GM18520 (cell line): Measurements from ENCODE around the gene SAMD11.
"Not testable (repeated sequence)": the region's sequence is repeated elsewhere in the genome, so short reads cannot be mapped to it uniquely, and the experiment has no call there.

ENCODE experiments used
- ATAC-seq: cut with Tn5 transposase; IDR thresholded peaks from one replicate; pipeline ENCODE4 v1.9.1; 2021; ENCODE audit not compliant: unreplicated experiment

Gene SAMD11

DNA sequence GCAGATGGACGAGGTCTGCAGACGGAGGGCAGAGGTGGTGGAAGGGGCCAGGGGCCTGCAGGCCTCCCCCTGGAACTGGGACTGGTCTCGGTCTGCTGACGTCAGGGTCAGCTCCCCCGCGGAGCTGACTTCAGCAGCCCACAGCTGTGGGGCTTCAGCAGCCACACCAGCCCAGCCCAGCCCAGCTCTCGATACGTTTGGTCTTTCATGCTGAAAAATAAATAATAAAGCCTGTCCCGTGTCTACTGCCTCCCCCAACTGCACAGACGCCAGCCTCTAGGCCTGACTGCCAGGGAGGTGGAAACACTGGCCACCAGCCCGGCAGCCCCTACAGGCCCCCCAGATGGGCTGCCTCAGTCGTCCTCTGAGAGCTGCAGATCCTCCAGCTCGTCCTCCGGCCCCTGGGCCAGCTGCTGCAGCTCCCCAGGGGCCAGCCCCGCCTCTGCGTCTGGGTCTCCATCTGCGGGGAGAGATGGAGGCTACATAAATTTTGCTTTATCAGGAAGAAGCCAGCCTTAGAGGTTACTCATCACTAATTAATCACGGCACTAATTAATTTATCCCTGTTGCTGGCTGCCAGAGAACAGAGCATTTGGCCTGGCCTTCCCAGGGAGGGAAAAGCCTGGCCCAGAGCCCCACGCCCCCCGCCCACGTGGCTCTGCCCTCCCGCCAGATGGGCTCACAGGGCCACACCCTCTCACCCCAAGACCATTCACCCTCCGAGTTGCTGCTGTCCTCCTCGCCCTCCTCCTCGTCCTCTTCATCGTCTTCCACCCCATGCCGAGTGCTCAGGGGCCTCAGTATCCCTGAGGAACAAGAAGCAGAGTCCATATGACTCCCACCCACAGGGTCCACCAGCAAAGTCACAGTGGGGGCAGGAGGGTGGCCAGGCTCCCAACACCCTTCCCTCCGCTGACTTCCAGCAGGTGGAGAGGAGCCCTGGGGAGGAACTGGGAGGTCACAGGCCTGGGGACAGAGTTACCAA lies 20.9 kb downstream of the SAMD11 start:
- no peak for ATAC-seq

DNA sequence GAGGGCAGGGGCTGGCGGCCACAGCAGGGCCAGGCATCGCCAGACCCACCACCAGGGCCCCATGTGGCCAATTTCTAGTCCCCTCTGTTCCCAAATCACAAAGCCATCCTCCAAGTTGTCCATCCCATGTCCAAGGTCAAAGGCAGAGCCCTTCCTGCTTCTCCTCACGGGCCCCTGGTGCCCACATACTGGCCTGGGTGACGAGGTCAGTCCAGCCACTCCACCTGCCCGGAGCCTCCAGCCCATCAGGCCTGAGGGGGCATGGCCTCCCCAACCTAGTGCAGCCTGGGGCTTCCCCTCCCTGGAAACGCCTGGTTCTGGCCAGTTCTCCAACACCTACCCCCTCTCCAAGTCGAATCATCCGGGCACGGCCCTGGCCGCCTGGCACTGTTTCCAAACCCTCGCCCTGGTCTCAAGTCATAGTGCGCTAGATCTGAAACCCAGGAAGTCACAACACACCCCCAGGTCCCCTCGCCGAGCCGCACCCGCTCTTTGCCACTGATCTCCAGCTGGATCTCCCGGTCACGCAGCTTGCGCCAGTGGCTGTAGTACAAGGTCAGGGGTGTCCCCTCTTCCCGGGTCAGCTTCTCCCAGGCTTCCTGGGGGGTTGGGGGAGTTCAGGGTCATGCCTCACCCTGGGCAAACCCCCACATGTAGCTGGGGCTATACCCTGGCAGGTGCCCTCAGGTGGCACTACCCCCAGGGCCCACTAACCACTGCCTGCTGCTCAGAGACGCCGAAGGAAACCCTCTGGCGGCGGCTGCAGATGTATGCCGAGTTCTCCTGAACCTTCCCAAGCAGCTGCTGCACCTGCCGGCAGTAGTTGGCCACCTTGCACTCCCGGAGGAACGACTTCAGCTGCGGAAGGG lies 22.2 kb downstream of the SAMD11 start:
- no peak for ATAC-seq

DNA sequence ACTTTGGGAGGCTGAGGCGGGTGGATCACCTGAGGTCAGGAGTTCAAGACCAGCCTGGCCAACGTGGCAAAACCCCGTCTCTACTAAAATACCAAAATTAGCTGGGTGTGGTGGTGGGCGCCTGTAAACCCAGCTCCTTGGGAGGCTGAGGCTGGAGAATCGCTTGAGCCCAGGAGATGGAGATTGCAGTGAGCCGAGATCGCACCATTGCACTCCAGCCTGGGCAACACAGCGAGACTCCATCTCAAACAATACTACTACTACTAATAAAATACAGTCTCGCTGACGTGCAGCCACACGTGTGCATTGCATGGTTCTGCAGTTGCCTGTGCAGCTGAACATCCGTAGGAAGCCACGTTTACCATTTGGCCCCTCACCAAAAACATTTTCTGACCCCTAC lies 23.1 kb downstream of the SAMD11 start:
- ATAC-seq = not testable (repeated sequence)

DNA sequence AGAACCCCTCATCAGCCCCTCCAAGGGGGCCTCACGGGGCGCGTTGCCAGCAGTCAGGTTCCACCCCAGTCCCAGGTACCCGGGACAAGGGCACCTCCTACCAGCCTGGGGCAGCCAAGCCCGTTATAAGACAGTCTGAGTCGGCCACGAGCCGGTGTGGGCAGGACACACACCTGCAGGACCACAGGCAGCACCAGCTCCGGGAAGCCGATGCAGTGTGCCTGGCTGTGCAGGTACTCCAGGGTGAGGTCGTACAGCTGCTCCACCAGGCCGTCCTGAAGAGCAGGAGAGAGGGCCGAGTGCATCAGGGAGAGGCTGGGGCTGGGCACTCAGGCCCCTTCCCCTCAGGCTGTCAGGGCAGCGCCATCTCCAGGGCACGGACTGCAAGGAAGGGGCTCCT lies 24.2 kb downstream of the SAMD11 start:
- no peak for ATAC-seq

DNA sequence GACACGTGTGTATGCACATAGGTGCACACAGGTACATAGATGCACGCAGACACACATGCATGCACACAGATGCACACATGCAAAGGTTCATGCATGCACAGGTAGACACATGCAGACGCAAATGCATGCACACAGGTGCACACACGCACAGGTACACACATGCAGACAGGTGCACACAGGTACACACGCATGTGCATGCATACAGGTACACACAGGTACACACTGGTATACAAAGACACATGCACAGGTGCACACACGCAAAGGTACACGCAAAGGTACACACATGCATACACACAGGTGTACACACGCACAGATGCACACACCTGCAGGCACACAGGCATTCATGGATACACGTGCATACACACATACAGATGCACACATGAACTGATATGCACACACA lies 26.5 kb downstream of the SAMD11 start:
- no peak for ATAC-seq

- ATAC-seq = no peak
Measured at GRCh38 chr1:950881-951280, 27.2 kb downstream of the SAMD11 start.

GRCh38 chr1:951364-951763 lies 27.6 kb downstream of the SAMD11 start:
- ATAC-seq = no peak

GRCh38 chr1:952201-952600 lies 28.5 kb downstream of the SAMD11 start:
- ATAC-seq = no peak

GRCh38 chr1:952603-953002 lies 28.9 kb downstream of the SAMD11 start:
- no peak for ATAC-seq

DNA sequence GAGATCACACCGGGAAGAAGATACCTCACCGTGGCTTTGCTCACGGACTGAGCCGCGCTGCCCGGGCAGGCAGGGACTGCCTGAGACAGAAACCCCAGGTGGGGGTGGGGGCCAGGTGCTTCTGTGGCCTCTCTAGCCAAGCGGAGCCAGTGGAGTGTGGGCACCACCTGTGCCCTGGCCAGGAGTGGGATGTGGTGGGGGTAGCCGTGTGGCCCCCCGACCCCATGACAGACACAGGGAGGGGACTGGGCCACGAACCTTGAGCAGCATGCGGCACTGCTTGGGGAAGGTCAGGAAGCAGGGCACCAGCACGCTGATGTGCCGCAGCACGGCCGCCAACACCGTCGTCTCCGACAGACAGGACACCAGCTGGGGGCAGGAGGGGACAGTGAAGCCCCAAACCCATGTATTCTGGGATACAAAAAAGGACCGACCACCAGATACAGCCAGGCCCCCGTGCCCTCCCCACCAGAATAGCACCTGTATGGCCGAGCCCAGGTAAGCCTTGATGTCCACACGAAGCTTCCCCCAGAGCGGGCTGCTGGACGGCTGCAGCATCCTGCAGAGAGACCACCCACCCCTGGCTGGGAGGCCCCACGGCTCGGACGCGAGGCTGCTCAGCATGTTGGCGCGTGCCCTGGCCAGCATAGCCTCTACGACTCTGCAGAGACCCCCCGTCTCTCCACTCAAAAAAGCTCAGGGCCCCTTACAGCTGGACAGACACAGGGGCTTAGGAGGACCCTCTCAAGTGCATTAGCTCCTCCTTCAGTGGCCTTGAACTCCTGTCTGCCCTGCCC lies 30.0 kb downstream of the SAMD11 start:
- no peak for ATAC-seq

GRCh38 chr1:954927-955326 lies 31.2 kb downstream of the SAMD11 start:
- no peak for ATAC-seq

DNA sequence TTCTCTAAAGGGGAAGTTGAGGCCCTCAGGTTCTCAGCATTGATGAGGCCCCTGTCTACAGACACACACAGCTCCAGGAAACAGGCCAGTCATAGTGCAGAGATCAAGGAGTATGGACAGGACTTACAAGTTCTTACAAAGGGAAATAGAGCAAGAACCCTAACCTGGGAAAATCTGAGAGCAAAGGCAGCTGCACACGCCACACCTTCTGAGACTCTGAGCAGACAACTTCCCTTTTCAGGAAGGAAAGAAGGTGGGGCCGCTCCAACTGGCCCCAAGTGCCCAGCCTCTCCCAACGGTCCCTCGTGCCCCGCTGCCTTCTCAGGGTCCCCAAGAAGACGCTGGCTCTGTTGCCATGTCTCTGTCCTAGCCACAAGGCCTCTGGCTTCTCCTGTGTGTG lies 31.8 kb downstream of the SAMD11 start:
- ATAC-seq = no peak

GRCh38 chr1:956636-957035 lies 32.9 kb downstream of the SAMD11 start:
- no peak for ATAC-seq

- peak; percentile 54 for ATAC-seq
Measured at GRCh38 chr1:958823-959730, 35.4 kb downstream of the SAMD11 start, which contains the start of gene NOC2L. NOC2L (minus strand) TSS chr1:959256; CDS start chr1:959240, 16 bp downstream.

GRCh38 chr1:959731-960362 lies 36.1 kb downstream of the SAMD11 start:
- no peak for ATAC-seq

DNA sequence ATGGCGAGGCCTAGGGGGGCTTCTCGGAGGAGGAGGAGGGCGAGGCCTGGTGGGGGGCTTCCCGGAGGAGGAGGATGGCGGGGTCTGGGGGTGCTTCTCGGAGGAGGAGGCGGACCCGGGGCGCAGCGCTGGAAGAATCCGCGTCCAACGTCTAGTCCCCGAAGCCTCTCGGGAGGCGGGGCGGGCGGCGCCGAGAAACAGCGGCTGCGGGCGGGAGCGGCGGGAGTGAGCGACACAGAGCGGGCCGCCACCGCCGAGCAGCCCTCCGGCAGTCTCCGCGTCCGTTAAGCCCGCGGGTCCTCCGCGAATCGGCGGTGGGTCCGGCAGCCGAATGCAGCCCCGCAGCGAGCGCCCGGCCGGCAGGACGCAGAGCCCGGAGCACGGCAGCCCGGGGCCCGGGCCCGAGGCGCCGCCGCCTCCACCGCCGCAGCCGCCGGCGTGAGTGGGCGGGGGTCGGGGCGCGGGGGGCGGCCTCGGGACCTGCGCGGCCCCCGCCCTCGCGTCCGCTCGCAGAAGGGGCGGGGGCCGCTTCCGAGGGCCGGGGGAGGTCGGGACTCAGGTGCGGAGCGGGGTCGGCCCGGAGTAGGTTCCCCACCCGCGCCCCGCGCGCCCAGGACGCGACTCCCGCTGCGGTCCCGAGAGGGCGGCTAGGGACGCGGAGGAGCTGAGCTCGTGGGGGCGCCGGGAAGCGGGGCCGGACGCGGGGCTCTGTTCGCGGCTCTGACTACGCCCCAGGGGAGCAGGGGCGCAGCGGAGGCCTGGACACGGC lies 36.8 kb downstream of the SAMD11 start, which contains the start of gene KLHL17:
Gene KLHL17 (plus strand): TSS at position 222 of the 769 bp plus-strand sequence. CDS start 110 bp downstream, at position 332.
- ATAC-seq = peak; percentile 35

- ATAC-seq = no peak
Measured at GRCh38 chr1:961132-961669, 37.5 kb downstream of the SAMD11 start.
